RPMI8226 (cell line): ENCODE data around the gene EPB41L5.
A peak's percentile ranks its signal among the peaks of the same experiment; 100 is the strongest.
"Not testable (repeated sequence)": the region's sequence is repeated elsewhere in the genome, so short reads cannot be mapped to it uniquely, and the experiment has no call there.

ENCODE experiments used
- DNase-seq: peaks from one replicate; pipeline ENCODE4 v3.0.0-alpha.2; 2015

EPB41L5 gene

GRCh38 chr2:120105360-120105759, 92.5 kb downstream of the EPB41L5 start:
- DNase-seq: no peak

- no peak for DNase-seq
Measured at GRCh38 chr2:120108049-120108448, 95.2 kb downstream of the EPB41L5 start.

GRCh38 chr2:120108749-120109148, 95.9 kb downstream of the EPB41L5 start:
- no peak for DNase-seq

- DNase-seq: peak; percentile 33
Measured at GRCh38 chr2:120109186-120110061, 96.5 kb downstream of the EPB41L5 start.

- no peak for DNase-seq
Measured at GRCh38 chr2:120110062-120110362, 97.1 kb downstream of the EPB41L5 start.

- no peak for DNase-seq
Measured at GRCh38 chr2:120110507-120110906, 97.6 kb downstream of the EPB41L5 start.

GRCh38 chr2:120111193-120111592, 98.3 kb downstream of the EPB41L5 start:
- DNase-seq: no peak

GRCh38 chr2:120118018-120118417, 105.1 kb downstream of the EPB41L5 start:
- DNase-seq: no peak

GRCh38 chr2:120118471-120118870, 105.6 kb downstream of the EPB41L5 start:
- no peak for DNase-seq

- DNase-seq: not testable (repeated sequence)
Measured at GRCh38 chr2:120121337-120121736, 108.5 kb downstream of the EPB41L5 start.

- no peak for DNase-seq
Measured at GRCh38 chr2:120123090-120123489, 110.2 kb downstream of the EPB41L5 start.

GRCh38 chr2:120125195-120125594, 112.3 kb downstream of the EPB41L5 start:
- no peak for DNase-seq

GRCh38 chr2:120128216-120128615, 115.3 kb downstream of the EPB41L5 start:
- DNase-seq: no peak

GRCh38 chr2:120132190-120132589, 119.3 kb downstream of the EPB41L5 start:
- DNase-seq: no peak

GRCh38 chr2:120132691-120133090, 119.8 kb downstream of the EPB41L5 start:
- no peak for DNase-seq

- no peak for DNase-seq
Measured at GRCh38 chr2:120133572-120134244, 120.8 kb downstream of the EPB41L5 start.

GRCh38 chr2:120134263-120134662, 121.4 kb downstream of the EPB41L5 start:
- no peak for DNase-seq

- DNase-seq: not testable (repeated sequence)
Measured at GRCh38 chr2:120135013-120135412, 122.1 kb downstream of the EPB41L5 start.

- no peak for DNase-seq
Measured at GRCh38 chr2:120140866-120141265, 128.0 kb downstream of the EPB41L5 start.

- no peak for DNase-seq
Measured at GRCh38 chr2:120141300-120142069, 128.6 kb downstream of the EPB41L5 start.

GRCh38 chr2:120142528-120143219, 129.8 kb downstream of the EPB41L5 start:
- DNase-seq: no peak

- no peak for DNase-seq
Measured at GRCh38 chr2:120148229-120148628, 135.4 kb downstream of the EPB41L5 start.

- DNase-seq: no peak
Measured at GRCh38 chr2:120148669-120149068, 135.8 kb downstream of the EPB41L5 start.
